ENCODE data around the gene RPL9. TPM values are rescaled to one million over a fixed set of nuclear protein-coding genes. Genes with fewer than 3 reads are reported as not detected.
"Not testable (repeated sequence)": the region's sequence is repeated elsewhere in the genome, so short reads cannot be mapped to it uniquely, and the experiment has no call there.

The RPL9 gene
- total RNA-seq = 1,277 TPM
- long read RNA-seq, transcript RPL9-214 (8 exons, 2,354 nt) = major isoform, 27 of 47 reads
- long read RNA-seq, partial matches to known transcripts = 0 of 47 reads
- long read RNA-seq, other reads (novel, unspliced or antisense) = 9 of 47 reads

GRCh38 chr4:39458505-39459300 is at the start of gene RPL9, which contains the start of gene LIAS:
TSS of gene RPL9 (minus strand) at chr4:39458922. CDS start at chr4:39458439, 483 bp downstream.
TSS of gene LIAS (plus strand) at chr4:39459056. CDS start at chr4:39459118, 62 bp downstream.
- TF ChIP-seq, protein P1, sequence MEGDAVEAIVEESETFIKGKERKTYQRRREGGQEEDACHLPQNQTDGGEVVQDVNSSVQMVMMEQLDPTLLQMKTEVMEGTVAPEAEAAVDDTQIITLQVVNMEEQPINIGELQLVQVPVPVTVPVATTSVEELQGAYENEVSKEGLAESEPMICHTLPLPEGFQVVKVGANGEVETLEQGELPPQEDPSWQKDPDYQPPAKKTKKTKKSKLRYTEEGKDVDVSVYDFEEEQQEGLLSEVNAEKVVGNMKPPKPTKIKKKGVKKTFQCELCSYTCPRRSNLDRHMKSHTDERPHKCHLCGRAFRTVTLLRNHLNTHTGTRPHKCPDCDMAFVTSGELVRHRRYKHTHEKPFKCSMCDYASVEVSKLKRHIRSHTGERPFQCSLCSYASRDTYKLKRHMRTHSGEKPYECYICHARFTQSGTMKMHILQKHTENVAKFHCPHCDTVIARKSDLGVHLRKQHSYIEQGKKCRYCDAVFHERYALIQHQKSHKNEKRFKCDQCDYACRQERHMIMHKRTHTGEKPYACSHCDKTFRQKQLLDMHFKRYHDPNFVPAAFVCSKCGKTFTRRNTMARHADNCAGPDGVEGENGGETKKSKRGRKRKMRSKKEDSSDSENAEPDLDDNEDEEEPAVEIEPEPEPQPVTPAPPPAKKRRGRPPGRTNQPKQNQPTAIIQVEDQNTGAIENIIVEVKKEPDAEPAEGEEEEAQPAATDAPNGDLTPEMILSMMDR (IDR thresholded peaks at IDR 0.05) = no peak
- peak; percentile 95 for DNase-seq
- H3K4me3 ChIP-seq = peak within 1 kb of the TSS; percentile 88
- intact Hi-C loops (cut with DNase I) = no loop called here
- H3K4me1 ChIP-seq = peaks cover 27% of the 10 kb centered on the region
- no peaks in the 10 kb centered on the region for H3K9me3 ChIP-seq
- H3K27me3 ChIP-seq (ENCODE audit: low read depth) = no peaks in the 10 kb centered on the region
- ATAC-seq = peak; percentile 97 to 98
- peaks cover 67% of the 10 kb centered on the region for H3K36me3 ChIP-seq
- H3K27ac ChIP-seq = peak within 1 kb of the TSS; percentile 98

DNA sequence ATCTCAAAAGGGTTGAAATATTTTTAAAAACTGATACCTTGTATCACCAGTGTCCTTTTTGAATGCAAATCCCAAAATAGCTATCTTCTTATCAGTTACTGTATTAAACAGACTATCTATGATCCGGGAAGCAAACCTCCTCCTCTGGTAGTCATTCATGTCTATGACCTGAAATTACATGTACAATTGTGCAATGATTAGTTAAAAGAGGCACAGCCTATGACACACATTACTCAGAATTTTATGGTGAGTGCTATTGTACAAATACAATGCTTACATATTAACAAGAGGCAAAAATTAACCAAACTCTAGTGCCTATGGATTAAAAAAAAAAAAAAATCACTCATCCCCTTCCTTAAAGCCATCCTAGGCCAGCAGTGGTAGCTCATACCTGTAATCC is 46.9 kb upstream of the RPL9 start:
- H3K4me3 ChIP-seq = no peak overlapping the region
- no peaks in the 10 kb centered on the region for H3K9me3 ChIP-seq
- no peak overlapping the region for H3K27ac ChIP-seq
- ATAC-seq = peak in 1 of 2 donors; percentile 12
- peaks cover 100% of the 10 kb centered on the region for H3K36me3 ChIP-seq
- no peaks in the 10 kb centered on the region for H3K27me3 ChIP-seq (ENCODE audit: low read depth)
- intact Hi-C loops (cut with DNase I) = no loop called here
- H3K4me1 ChIP-seq = no peaks in the 10 kb centered on the region
- no peak for DNase-seq
- TF ChIP-seq, protein P1 (IDR thresholded peaks at IDR 0.05) = no peak

- H3K27ac ChIP-seq = no peak overlapping the region
- H3K27me3 ChIP-seq (ENCODE audit: low read depth) = no peaks in the 10 kb centered on the region
- H3K9me3 ChIP-seq = no peaks in the 10 kb centered on the region
- H3K4me1 ChIP-seq = no peaks in the 10 kb centered on the region
- no peak overlapping the region for H3K4me3 ChIP-seq
- H3K36me3 ChIP-seq = peaks cover 99% of the 10 kb centered on the region
- TF ChIP-seq, protein P1 (IDR thresholded peaks at IDR 0.05) = no peak
- DNase-seq (no peak), ATAC-seq (no peak)
- intact Hi-C loops (cut with DNase I) = no loop called here
Observed at GRCh38 chr4:39504538-39504937, 45.8 kb upstream of the RPL9 start.

DNA sequence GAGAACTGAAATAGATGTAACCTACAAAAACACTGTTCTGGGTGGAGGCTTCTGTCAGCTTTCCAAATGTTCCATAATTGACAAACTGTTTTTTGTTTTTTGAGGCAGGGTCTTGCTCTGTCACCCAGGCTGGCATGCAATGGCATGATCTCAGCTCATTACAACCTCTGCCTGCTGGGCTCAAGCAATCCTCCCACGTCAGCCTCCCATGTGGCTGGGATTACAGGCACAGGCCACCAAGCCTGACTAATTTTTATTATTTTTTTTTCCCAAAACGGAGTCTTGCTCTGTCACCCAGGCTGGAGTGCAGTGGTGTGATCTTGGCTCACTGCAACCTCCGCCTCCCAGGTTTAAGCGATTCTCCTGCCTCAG is 43.9 kb upstream of the RPL9 start:
- intact Hi-C loops (cut with DNase I); ATAC-seq: not testable (repeated sequence)

GRCh38 chr4:39502019-39502663 is 43.4 kb upstream of the RPL9 start:
- peaks cover 93% of the 10 kb centered on the region for H3K36me3 ChIP-seq
- ATAC-seq = no peak

More for the DNA sequence above, 43.9 kb upstream of the RPL9 start:
- H3K27me3 ChIP-seq (ENCODE audit: low read depth); H3K9me3 ChIP-seq; H3K27ac ChIP-seq; H3K4me3 ChIP-seq; H3K4me1 ChIP-seq; DNase-seq: not testable (repeated sequence)
- H3K36me3 ChIP-seq = peaks cover 99% of the 10 kb centered on the region

More at GRCh38 chr4:39502019-39502663, 43.4 kb upstream of the RPL9 start:
- TF ChIP-seq, protein P1 (IDR thresholded peaks at IDR 0.05) = no peak
- no peak overlapping the region for H3K4me3 ChIP-seq
- intact Hi-C loops (cut with DNase I) = no loop called here
- no peaks in the 10 kb centered on the region for H3K27me3 ChIP-seq (ENCODE audit: low read depth)
- no peaks in the 10 kb centered on the region for H3K9me3 ChIP-seq
- DNase-seq = no peak
- H3K4me1 ChIP-seq = no peaks in the 10 kb centered on the region
- no peak overlapping the region for H3K27ac ChIP-seq

All from lower lobe of right lung (tissue), 2 donors.